Measurements from ENCODE around the gene RNF157.
A peak's percentile ranks its signal among the peaks of the same experiment; 100 is the strongest.

DNA sequence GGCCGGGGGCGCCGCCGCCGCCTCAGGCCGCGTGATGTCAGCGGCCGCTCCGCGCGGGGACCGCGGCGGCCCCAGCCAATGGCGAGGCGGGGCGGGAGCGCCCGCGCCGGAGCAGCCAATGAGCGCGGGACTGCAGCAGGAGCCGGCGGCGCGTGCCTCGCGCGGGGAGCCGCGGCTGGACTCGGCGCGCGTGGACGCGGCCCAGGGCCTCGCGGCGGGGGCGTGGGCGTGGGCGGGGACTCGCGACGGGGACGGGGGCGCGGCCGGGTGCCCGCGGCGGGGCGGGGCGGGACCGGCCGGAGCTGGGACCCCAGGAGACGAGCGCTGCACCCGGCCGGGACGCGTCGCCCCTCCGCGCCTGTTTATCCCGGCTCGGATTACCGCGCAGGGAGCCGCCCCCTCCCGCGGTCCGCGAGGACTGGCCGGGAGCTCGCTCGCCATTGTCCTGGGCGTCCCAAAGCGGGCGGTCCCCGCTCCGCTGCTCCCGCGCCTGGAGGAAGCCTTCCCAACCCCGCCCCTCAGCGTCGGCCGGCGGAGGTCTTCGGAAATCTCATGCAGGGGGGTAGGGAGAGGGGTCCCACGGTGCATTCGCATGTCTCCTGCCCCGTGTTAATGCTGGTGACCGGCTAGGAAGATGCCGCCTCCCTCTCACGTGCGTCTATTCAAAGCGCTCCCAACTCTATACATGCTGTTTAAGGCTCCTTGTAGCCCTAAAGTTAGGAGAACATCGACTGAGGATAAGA, at the start of gene RNF157:
- TF ChIP-seq CTCF (IDR thresholded peaks at IDR 0.05 in 2 of 3, conservative IDR thresholded peaks at IDR 0.05 in 1 of 3; ENCODE audit: borderline replicate concordance in 1 of 3, insufficient read depth in 1 of 3, low read depth in 2 of 3, low read length in 2 of 3) (no peak), POLR2AphosphoS5 (IDR thresholded peaks at IDR 0.05; ENCODE audit: low read depth, low read length) (peak; percentile 51)

All from HCT116 (cell line).